GM21717 (cell line): ENCODE results near the gene CCDC102A.

Experiments used
- ATAC-seq: cut with Tn5 transposase; IDR thresholded peaks from one replicate; pipeline ENCODE4 v1.9.1; 2021; ENCODE audit warnings: mild to moderate bottlenecking, moderate library complexity; ENCODE audit not compliant: unreplicated experiment

CCDC102A gene

GRCh38 chr16:57525761-57526160, 10.6 kb downstream of the CCDC102A start:
- ATAC-seq: no peak

DNA sequence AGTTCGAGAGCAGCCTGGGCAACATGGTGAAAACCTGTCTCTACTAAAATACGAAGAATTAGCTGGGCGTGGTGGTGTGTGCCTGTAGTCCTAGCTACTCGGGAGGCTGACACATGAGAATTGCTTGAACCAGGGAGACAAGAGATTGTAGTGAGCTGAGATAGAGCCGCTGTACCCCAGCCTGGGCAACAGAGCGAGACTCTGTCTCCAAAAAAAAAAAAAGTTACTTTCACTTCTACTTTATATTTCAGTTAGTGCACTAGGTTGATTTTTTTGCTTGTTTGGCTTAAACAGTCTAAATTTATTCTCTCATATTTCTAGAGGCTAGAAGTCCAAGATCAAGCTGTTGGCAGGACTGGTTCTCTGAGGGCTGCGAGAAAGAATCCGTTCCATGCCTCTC, 13.4 kb downstream of the CCDC102A start:
- no peak for ATAC-seq

- ATAC-seq: no peak
These were observed 16.5 kb downstream of the CCDC102A start for GRCh38 chr16:57519796-57520360.

GRCh38 chr16:57518922-57519321, 17.4 kb downstream of the CCDC102A start:
- ATAC-seq: no peak

DNA sequence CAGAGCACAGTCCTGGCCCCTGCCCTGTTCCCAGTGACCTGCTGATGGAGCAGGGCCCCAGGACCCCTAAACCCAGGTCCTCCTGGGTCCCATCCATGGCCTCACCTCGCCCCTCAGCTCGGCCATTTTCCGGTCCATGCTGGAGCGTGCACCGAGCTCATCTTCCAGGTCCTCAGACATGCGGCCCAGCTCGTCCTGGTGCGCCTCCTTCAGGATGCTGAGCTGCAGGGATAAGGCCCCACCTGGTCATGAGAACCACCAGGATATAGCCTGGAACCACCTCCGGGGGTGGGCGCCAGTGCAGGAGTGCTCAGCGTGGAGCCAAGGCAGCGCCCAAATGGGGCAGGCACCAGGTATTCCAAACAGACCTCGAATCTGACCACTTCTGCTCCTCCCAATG, 17.9 kb downstream of the CCDC102A start:
- no peak for ATAC-seq

DNA sequence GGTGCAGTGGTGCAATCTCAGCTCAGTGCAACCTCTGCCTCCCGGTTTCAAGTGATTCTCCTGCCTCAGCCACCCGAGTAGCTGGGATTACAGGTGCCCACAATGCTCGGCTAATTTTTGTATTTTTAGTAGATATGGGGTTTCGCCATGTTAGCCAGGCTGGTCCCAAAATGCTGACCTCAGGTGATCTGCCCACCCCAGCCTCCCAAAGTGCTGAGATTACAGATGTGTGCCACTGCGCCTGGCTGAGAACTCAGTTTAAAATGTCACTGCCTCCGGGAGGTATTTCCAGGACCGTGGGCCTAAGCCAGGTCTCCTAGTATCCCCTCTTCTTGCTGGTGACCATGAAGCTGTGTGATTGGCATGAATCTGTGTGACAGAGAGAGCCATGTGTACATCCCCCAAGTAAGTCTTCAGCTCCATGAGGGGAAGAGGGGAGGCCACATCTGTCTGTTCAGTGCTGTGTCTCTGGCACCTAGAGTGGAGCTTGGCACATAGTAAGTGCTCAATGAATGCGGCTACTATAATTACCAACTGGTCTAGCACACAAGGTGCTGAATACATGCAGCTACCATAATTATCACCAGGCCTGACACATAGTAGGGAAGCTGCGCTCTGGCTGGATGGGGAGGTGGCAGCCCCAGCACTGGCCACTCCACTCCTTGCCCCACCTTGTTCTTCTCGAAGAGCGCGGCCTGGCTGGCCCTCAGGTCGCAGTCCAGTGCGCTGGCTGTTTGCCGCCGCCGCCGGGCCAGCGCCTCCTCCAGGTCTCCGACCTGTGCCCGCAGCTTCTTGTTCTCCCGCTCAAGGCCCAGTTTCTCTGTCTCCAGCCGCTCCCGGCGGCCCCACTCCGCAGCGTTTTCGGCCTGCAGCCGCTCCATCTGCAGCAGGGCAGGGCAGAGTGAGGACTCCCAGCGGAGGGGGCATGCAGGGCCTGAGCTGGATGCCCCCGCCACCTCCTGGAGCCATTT, 18.7 kb downstream of the CCDC102A start:
- ATAC-seq: no peak

DNA sequence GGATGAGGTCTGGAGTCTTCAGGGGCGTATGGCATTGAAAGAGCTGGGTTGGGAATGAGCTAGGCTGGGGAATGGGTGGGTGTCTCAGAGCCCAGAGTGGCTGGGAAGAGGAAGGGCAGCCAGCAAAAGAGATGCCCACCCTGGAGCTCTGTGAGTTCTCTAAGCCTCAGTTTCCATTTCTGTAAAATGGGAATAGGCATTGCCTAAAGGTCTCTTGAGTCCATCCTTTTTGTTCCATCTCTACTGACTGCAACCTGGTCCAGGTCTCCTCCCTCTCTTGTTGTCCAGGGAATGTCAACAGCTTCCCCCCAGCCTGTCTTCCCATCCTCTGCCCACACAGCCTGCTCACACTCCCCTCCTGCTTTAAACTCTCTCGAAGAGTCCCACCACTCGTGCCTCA, 19.6 kb downstream of the CCDC102A start:
- ATAC-seq: no peak

DNA sequence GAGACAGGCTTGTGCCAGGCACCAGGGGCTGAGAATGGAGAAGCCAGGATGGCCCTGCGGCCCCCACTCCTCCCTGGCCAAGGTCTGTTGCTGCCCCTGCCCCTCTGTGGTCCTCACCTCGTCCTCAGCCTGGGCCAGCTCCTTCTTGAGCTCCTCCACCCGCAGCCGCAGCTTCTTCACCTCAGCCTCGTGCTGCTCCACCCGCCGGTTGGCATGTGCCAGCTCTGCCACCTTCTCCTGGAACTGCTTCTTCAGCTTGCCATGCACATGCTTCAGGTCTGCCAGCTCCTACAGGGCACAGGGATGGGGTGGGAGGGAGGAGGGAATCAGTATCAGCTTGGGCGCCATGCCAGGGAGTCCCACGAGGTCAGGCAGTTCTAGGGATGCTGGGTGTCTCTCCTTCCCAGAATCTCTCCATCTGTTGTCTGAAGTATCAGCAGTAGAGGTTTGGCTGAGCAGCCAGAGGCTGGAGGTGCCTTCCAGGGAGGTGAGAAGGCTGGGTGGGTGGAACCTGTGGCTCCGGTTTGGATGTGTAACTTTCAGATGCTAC, 20.1 kb downstream of the CCDC102A start:
- ATAC-seq: no peak

DNA sequence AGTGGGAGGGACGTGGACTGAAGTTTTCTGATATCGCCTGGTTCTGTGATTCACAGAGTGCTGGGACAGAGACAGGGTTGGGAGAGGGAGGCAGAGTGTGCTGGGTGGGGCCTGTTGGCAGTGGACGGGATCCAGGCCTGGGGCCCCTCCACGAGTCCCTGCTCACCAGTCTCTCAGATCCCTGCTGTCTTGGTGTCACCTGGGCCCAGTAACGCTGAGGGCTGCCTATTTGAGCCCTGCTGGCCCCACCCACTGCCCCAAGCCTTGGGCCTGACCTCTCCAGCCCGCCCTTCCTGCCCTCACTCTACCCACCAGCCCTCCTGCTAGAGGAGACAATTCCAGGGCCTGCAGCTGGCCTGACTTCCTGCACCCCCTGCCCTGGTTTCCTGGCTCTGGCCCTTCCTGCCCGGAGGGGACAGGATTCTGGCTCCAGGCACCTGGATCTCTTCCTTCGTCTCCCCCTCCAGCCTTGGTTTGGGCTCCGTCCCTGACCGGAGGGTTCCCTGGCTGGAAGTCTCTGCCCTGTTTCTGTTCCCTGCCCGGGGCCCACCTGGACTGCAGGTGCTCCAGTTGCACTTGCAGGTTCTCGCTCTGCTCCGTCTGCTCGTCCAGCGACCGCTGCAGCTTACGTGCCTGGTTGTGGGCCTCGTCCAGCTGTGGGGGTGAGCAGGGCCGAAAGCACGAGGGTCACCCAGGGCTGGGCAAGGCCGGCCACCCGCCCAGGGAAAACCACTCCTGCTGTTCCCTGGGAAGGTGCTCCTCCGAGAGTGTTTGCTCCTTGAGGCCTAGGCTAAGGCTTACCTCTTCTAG, 21.4 kb downstream of the CCDC102A start:
- no peak for ATAC-seq

- no peak for ATAC-seq
These were observed 22.0 kb downstream of the CCDC102A start for GRCh38 chr16:57514371-57514770.

DNA sequence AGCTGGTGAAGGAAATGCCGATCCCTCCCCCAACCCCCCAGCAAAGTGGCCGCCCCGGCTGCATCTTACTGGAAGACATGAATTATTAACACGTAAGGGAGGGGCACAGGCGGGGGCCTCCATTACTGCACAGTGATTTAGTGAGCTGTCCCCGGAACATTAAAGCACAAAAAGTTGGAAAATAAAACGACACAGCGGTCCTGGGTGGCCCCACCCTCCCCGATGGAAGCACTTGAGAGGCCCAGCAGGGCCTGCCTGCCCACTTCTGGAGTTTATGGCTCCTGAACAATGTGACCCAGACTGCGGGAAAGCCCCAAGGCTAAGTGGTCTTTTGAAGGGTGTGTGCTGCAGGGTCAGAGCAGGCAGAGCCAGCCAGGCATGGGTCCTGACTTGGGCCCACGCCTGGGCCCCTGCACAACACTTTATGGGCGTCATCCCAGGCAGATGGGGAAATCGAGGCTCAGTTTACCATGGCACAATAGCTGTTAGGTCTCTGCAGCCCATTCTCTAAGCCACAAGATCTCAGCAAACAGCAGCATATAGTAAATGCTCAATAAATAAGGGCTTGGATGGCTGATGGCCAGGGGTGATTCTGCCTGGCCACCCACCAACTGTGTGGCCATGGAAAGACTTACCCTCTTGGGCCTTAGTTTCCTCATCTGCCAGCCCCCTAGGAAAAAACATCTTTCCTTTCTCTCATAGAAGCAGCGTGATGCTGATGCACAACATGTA, 22.8 kb downstream of the CCDC102A start:
- no peak for ATAC-seq

DNA sequence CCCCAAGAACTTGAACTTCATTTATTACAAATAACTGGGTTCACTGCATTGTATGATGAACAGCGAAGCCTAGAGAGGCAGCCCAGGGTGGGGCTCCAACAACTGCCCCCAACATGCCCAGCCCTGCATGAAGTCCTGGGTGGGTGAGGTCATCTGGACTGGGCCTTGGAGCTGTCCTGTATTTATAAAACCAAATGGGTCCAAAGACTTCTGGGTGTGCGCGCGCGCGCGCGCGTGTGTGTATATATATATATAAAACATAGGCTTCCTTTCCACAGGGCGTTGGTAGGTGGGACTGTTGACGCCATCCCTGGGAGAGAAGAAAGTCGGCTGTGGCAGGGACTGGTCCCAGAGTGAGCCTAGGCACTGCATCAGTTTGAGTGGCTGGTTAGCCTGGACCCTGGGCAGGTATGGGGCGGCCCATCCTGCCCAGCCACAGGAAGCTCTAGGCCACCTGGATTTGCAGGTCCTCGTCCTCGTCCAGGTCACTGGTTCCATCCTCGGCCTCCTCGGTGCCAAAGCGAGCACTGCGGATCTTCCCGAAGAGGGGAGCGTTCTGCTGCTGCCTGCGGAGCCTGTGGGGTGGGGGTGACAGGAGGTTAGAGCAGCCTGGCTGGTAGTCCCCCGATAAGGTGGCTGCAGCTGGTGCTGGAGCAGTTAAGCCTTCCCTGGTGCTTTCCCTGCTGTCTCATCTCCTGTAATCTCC, 23.9 kb downstream of the CCDC102A start:
- no peak for ATAC-seq

DNA sequence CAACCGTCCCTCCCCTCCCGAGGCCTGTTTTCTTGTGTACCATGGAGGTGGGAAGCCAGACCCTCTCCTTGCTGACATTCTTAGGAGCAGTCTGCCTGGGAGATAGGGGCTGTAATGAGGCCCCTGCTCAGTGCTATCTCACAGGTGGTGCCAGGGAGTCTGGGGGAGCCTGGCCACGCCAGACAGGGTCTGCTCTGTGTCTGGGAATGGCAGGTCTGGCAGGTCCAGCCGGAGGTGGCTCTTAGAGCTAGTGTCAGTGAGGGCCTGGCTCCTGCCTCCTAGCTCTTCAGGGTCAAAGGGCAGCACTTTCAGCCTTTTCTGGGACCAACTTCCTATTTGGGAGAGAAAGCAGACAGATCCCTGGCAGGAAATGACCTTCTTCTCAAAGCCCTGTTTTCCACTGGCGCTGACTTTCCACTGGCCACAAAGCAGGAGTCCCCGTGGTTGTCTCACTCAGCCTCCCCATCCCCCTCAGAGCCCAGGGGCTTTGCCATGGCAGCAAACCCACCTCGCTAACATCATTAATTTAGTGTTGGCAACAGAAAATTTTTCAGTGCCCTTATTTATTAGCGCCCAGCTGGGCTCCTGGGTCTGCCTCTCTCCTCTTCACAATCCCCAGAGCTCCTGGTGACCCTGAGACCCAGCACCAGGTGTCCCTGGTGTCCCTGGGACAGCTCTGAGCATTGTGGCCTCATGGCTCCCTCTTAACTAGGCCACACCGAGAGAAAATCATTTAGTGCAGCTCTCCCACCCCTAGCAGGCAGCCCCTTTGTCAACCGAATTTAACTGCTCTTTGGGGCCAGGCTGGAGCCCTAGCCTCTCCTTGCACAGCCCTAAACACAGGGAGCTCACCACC, 26.1 kb downstream of the CCDC102A start:
- ATAC-seq: no peak

GRCh38 chr16:57509231-57509923, 27.0 kb downstream of the CCDC102A start:
- ATAC-seq: no peak

GRCh38 chr16:57508035-57508425, 28.3 kb downstream of the CCDC102A start:
- ATAC-seq: no peak

GRCh38 chr16:57507136-57508034, 29.0 kb downstream of the CCDC102A start:
- no peak for ATAC-seq

DNA sequence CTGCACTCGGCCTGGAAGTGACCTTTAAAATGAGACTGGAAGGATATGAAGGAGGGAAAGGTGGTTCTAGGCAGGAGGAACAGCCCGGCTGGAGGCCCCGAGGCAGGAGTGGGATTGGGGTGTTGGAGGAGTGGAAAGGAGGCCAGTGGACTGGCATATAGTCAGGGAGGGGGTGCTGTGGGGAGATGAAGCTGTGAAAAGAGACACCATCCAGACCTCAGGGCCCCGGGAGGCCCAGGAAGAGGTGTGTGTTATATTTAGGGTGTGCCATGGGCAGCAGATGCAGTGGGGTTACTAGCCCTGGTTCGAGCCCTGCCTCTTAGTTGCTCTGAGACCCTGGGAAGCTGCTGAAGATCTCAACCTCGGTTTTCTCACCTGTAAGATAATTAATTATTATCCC, 31.2 kb downstream of the CCDC102A start:
- no peak for ATAC-seq
